GM12878 (cell line): ENCODE results near the gene DTD2. TPM values are rescaled to one million over a fixed set of nuclear protein-coding genes. Genes with fewer than 3 reads are reported as not detected.

ENCODE experiments used
- ATAC-seq: fragments of 200-7000 bp; cut with Tn5 transposase; 3 replicates; pipeline ENCODE4 v1.9.1; 2020; ENCODE audit warnings: mild to moderate bottlenecking, moderate library complexity
- BruUV-seq: library from RNA; stranded (reverse); fragments of 400-500 nt; replicated peaks from 2 replicates; lab custom pipeline; 2021; lab: Mats Ljungman, UMichigan
- CTCF ChIA-PET: fragments of 300-600 bp; sonication (Branson Sonifier 250); formaldehyde crosslinking; extraction: SDS; loops from one replicate; lab custom pipeline; 2021; ENCODE audit warnings: inconsistent platforms; lab: Yijun Ruan, JAX
- POLR2A ChIA-PET: fragments of 350-600 bp; formaldehyde crosslinking; extraction: SDS; loops from one replicate; lab custom pipeline; 2021; ENCODE audit warnings: inconsistent platforms; lab: Charles Lee
- RAD21 ChIA-PET: fragments of 300-600 bp; sonication (Branson Sonifier 250); formaldehyde crosslinking; loops from one replicate; lab custom pipeline; 2023; ENCODE audit warnings: antibody characterized with exemption; ENCODE audit not compliant: unreplicated experiment; lab: Charles Lee
- SMC1A ChIA-PET: fragments of 300-600 bp; sonication (Branson Sonifier 250); formaldehyde crosslinking; loops from one replicate; lab custom pipeline; 2023; ENCODE audit not compliant: unreplicated experiment, uncharacterized antibody; lab: Charles Lee
- DNase-seq: peaks from one replicate; pipeline ENCODE4 v3.0.0-alpha.2; 2011; ENCODE audit warnings: low read depth, low spot score
- FAIRE-seq: peaks from 3 replicates; lab custom pipeline; 2011; peaks lifted over from hg19 to GRCh38; lab: Jason Lieb, UNC
- H2AFZ ChIP-seq: 2 replicates; pipeline ENCODE4 v1.6.0; 2011; ENCODE audit warnings: low read depth, low read length, control low read depth; ENCODE audit not compliant: control insufficient read depth
- H3K27ac ChIP-seq: 2 replicates; pipeline ENCODE4 v1.5.1; 2011; ENCODE audit warnings: control low read depth; ENCODE audit not compliant: control insufficient read depth, insufficient read depth
- H3K27me3 ChIP-seq, 2 experiments: replicated peaks in 1 of 2; 2 replicates each; pipeline versions ENCODE4 v1.6.0 to v1.6.1; 2011; ENCODE audit warnings: low read length in 1 of 2; ENCODE audit not compliant: control insufficient read depth in 2 of 2, insufficient read depth in 2 of 2
- H3K36me3 ChIP-seq, 2 experiments: 2 replicates each; pipeline ENCODE4 v1.5.1; 2011; ENCODE audit warnings: low read length in 1 of 2; ENCODE audit not compliant: control insufficient read depth in 2 of 2, insufficient read depth in 2 of 2
- H3K4me1 ChIP-seq: 2 replicates; pipeline ENCODE4 v1.6.1; 2011; ENCODE audit warnings: mild to moderate bottlenecking, low read length, moderate library complexity, mixed read lengths; ENCODE audit not compliant: control insufficient read depth, insufficient read depth
- H3K4me2 ChIP-seq: 2 replicates; pipeline ENCODE4 v1.6.0; 2011; ENCODE audit warnings: control low read depth; ENCODE audit not compliant: control insufficient read depth, insufficient read depth
- H3K4me3 ChIP-seq: fragments of 200-600 bp; sonication (generic); 2 replicates; pipeline ENCODE4 v1.5.1; 2016
- H3K79me2 ChIP-seq: 2 replicates; pipeline ENCODE4 v1.6.0; 2011; ENCODE audit warnings: low read length; ENCODE audit not compliant: control insufficient read depth, insufficient read depth
- H3K9ac ChIP-seq: 2 replicates; pipeline ENCODE4 v1.8.0; 2011; ENCODE audit warnings: low read length, control low read depth, mixed read lengths; ENCODE audit not compliant: control insufficient read depth, insufficient read depth
- H3K9me3 ChIP-seq: replicated peaks from 3 replicates; pipeline ENCODE4 v1.5.1; 2011; ENCODE audit warnings: mild to moderate bottlenecking, low read length; ENCODE audit not compliant: control insufficient read depth, insufficient read depth
- H4K20me1 ChIP-seq: 2 replicates; pipeline ENCODE4 v1.6.0; 2011; ENCODE audit not compliant: control insufficient read depth, insufficient read depth
- BMI1 ChIP-seq: fragments of 450-650 bp; IDR thresholded peaks from 2 replicates; pipeline ENCODE4 v1.6.1; 2016; ENCODE audit warnings: mild to moderate bottlenecking, moderate library complexity, borderline replicate concordance
- DPF2 ChIP-seq: fragments of 450-650 bp; IDR thresholded peaks from 2 replicates; pipeline ENCODE4 v1.6.1; 2017; ENCODE audit warnings: mild to moderate bottlenecking
- GABPA ChIP-seq: IDR thresholded peaks from 2 replicates; pipeline ENCODE4 v1.6.1; 2014; ENCODE audit warnings: antibody characterized with exemption, low read depth, mild to moderate bottlenecking, inconsistent platforms
- RAD21 ChIP-seq: IDR thresholded peaks from 2 replicates; pipeline ENCODE4 v1.6.1; 2011; ENCODE audit warnings: mild to moderate bottlenecking, low read depth, low read length, moderate library complexity; ENCODE audit not compliant: insufficient read depth
- RBBP5 ChIP-seq: fragments of 200-600 bp; sonication (generic); conservative IDR thresholded peaks from 2 replicates; pipeline ENCODE4 v1.6.1; 2016
- RCOR1 ChIP-seq: conservative IDR thresholded peaks from 2 replicates; pipeline ENCODE4 v1.6.1; 2012; ENCODE audit warnings: low read depth, low read length, improper control_type of control experiment
- SREBF1 ChIP-seq: IDR thresholded peaks from 2 replicates; pipeline ENCODE4 v1.6.1; 2012; ENCODE audit warnings: mild to moderate bottlenecking, low read length
- TCF12 ChIP-seq: IDR thresholded peaks from 2 replicates; pipeline ENCODE4 v1.6.1; 2011; ENCODE audit warnings: low read depth, mild to moderate bottlenecking, low read length
- USF2 ChIP-seq: IDR thresholded peaks from 2 replicates; pipeline ENCODE4 v1.6.1; 2011; ENCODE audit warnings: low read depth, low read length, improper control_type of control experiment, borderline replicate concordance
- WRNIP1 ChIP-seq: IDR thresholded peaks from 2 replicates; pipeline ENCODE4 v1.6.1; 2011; ENCODE audit warnings: low read depth, low read length, improper control_type of control experiment, borderline replicate concordance
- ZBTB33 ChIP-seq: fragments of 450-650 bp; IDR thresholded peaks from 2 replicates; pipeline ENCODE4 v1.6.1; 2017; ENCODE audit warnings: mild to moderate bottlenecking
- ZNF24 ChIP-seq: fragments of 450-650 bp; IDR thresholded peaks from 2 replicates; pipeline ENCODE4 v1.6.1; 2017; ENCODE audit warnings: antibody characterized with exemption, mild to moderate bottlenecking
- in situ Hi-C: fragments of 300-500 bp; cut with MboI; formaldehyde crosslinking; loops from 9 replicates; pipeline ENCODE4 v1.14.3; 2018; ENCODE audit warnings: mixed read lengths
- intact Hi-C: fragments of 100-400 bp; cut with micrococcal nuclease; formaldehyde crosslinking; loops from one replicate; pipeline ENCODE4 v1.14.2; 2022; ENCODE audit not compliant: unreplicated experiment
- polyA plus RNA-seq, 11 experiments: library from polyadenylated mRNA; depleted of rRNA in 4 of 11; unstranded in 6 of 11; stranded (reverse) in 5 of 11; fragments of >200 nt; fragmentation: Nextera tagmentation in 4 of 11; fragmentation: Illumina TruSeq in 1 of 11; extraction: Ambion mirVana in 4 of 11; extraction: Trizol in 1 of 11; gene quantifications; 1 replicate in 1 of 11; 2 replicates in 10 of 11; pipeline versions ENCODE4 v1.2.1 to v1.2.3, GENCODE V29; 2011 to 2016; ENCODE audit warnings: inconsistent platforms in 2 of 11, missing spikeins in 2 of 11, low read depth in 1 of 11
- total RNA-seq, 4 experiments: library from RNA; depleted of rRNA in 3 of 4; stranded (reverse); fragments of >200 nt in 3 of 4; fragmentation: Illumina TruSeq in 1 of 4; extraction: Trizol in 1 of 4; gene quantifications; 2 replicates each; pipeline versions ENCODE4 v1.2.1 to v1.2.3, GENCODE V29; 2013 to 2021
- TF ChIP-seq, protein P1 (sequence below): IDR thresholded peaks from 2 replicates; pipeline ENCODE4 v1.6.1; 2012; ENCODE audit warnings: low read depth, low read length, improper control_type of control experiment

The DTD2 gene
- total and polyA plus RNA-seq, 10 of the 15 experiments (the other 5 are each of a cell fraction or from before 2014, with no cell fraction given): 4.5 to 32.8 (median 15.9) TPM

- ChIA-PET CTCF (no interaction called here), POLR2A (no interaction called here), SMC1A (no interaction called here), RAD21 (no interaction called here)
- intact Hi-C loops (no loop called here), in situ Hi-C loops (no loop called here)
- BruUV-seq: no TSS peak
- H3K27ac ChIP-seq: no peak overlapping the region
- no peak overlapping the region for H2AFZ ChIP-seq
- no peaks in the 10 kb centered on the region for H3K79me2 ChIP-seq
- no peaks in the 10 kb centered on the region for H3K9me3 ChIP-seq
- no peak for DNase-seq
- no peaks in the 10 kb centered on the region for H3K36me3 ChIP-seq
- no peaks in the 10 kb centered on the region for H3K27me3 ChIP-seq
- H3K4me2 ChIP-seq: no peak overlapping the region
- H3K9ac ChIP-seq: no peak overlapping the region
- H3K4me3 ChIP-seq: no peak overlapping the region
- no peaks in the 10 kb centered on the region for H3K4me1 ChIP-seq
- no peak for FAIRE-seq
- H4K20me1 ChIP-seq: no peaks in the 10 kb centered on the region
- no peak for ATAC-seq
- TF ChIP-seq, protein P1, sequence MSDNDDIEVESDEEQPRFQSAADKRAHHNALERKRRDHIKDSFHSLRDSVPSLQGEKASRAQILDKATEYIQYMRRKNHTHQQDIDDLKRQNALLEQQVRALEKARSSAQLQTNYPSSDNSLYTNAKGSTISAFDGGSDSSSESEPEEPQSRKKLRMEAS: no peak
- TF ChIP-seq USF2: no peak
- TF ChIP-seq SREBF1: no peak
- no peak for TF ChIP-seq ZNF24
- no peak for TF ChIP-seq BMI1
- TF ChIP-seq DPF2: no peak
- no peak for TF ChIP-seq RCOR1
- TF ChIP-seq ZBTB33: no peak
- TF ChIP-seq WRNIP1: no peak
- TF ChIP-seq RBBP5: no peak
- no peak for TF ChIP-seq RAD21
- no peak for TF ChIP-seq GABPA
- TF ChIP-seq TCF12: no peak
- TF ChIP-seq, all 136 proteins: peak for 0
Observed at GRCh38 chr14:31440280-31440679, 17.0 kb downstream of the DTD2 start.
